Gastroesophageal sphincter (tissue), 3 donors: Measurements from ENCODE around the gene RNF7.
"Not testable (repeated sequence)": the region's sequence is repeated elsewhere in the genome, so short reads cannot be mapped to it uniquely, and the experiment has no call there.

Source experiments
- POLR2A ChIP-seq, 2 donors: fragments of 450-650 bp; IDR thresholded peaks; one replicate each; pipeline ENCODE4 v1.6.1; 2017; ENCODE audit warnings: antibody characterized with exemption in 2 of 2, mild to moderate bottlenecking in 2 of 2, moderate library complexity in 1 of 2
- TF ChIP-seq, protein P1 (sequence below), 4 experiments: fragments of 200-600 bp in 2 of 4; fragments of 450-650 bp in 2 of 4; sonication (generic) in 1 of 4; IDR thresholded peaks; one replicate each; pipeline ENCODE4 v1.5.1; 2017 to 2019; ENCODE audit warnings: antibody characterized with exemption in 4 of 4, mild to moderate bottlenecking in 2 of 4, moderate library complexity in 2 of 4

- TF ChIP-seq, protein P1, sequence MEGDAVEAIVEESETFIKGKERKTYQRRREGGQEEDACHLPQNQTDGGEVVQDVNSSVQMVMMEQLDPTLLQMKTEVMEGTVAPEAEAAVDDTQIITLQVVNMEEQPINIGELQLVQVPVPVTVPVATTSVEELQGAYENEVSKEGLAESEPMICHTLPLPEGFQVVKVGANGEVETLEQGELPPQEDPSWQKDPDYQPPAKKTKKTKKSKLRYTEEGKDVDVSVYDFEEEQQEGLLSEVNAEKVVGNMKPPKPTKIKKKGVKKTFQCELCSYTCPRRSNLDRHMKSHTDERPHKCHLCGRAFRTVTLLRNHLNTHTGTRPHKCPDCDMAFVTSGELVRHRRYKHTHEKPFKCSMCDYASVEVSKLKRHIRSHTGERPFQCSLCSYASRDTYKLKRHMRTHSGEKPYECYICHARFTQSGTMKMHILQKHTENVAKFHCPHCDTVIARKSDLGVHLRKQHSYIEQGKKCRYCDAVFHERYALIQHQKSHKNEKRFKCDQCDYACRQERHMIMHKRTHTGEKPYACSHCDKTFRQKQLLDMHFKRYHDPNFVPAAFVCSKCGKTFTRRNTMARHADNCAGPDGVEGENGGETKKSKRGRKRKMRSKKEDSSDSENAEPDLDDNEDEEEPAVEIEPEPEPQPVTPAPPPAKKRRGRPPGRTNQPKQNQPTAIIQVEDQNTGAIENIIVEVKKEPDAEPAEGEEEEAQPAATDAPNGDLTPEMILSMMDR (IDR thresholded peaks at IDR 0.05), result not testable (repeated sequence)
- not testable (repeated sequence) for TF ChIP-seq POLR2A (IDR thresholded peaks at IDR 0.05)
Observed at GRCh38 chr3:141788750-141789149, 50.7 kb downstream of the RNF7 start.
